ENCODE results near the gene HBG2.

The HBG2 gene

GRCh38 chr11:5293028-5293427, 38.4 kb upstream of the HBG2 start:
- no peak overlapping the region for H3K27ac ChIP-seq
- no peak for TF ChIP-seq CTCF (conservative IDR thresholded peaks at IDR 0.05)

GRCh38 chr11:5291207-5291838, 36.7 kb upstream of the HBG2 start:
- peak; percentile 77 for TF ChIP-seq CTCF (conservative IDR thresholded peaks at IDR 0.05)

GRCh38 chr11:5290106-5290505, 35.5 kb upstream of the HBG2 start:
- H3K27ac ChIP-seq, result no peak overlapping the region
- TF ChIP-seq CTCF (conservative IDR thresholded peaks at IDR 0.05), result no peak

More at GRCh38 chr11:5291207-5291838, 36.7 kb upstream of the HBG2 start:
- H3K27ac ChIP-seq, result no peak overlapping the region

GRCh38 chr11:5289696-5290095, 35.1 kb upstream of the HBG2 start:
- TF ChIP-seq CTCF (conservative IDR thresholded peaks at IDR 0.05), result no peak

GRCh38 chr11:5288906-5289550, 34.4 kb upstream of the HBG2 start:
- no peak overlapping the region for H3K27ac ChIP-seq
- no peak for TF ChIP-seq CTCF (conservative IDR thresholded peaks at IDR 0.05)

More at GRCh38 chr11:5289696-5290095, 35.1 kb upstream of the HBG2 start:
- no peak overlapping the region for H3K27ac ChIP-seq

- no peak overlapping the region for H3K27ac ChIP-seq
- no peak for TF ChIP-seq CTCF (conservative IDR thresholded peaks at IDR 0.05)
Observed at GRCh38 chr11:5288108-5288905, 33.7 kb upstream of the HBG2 start.

- TF ChIP-seq CTCF (conservative IDR thresholded peaks at IDR 0.05), result no peak
- H3K27ac ChIP-seq, result no peak overlapping the region
Observed at GRCh38 chr11:5286901-5287300, 32.3 kb upstream of the HBG2 start.
